Skin of body (tissue), 2 donors: ENCODE measurements around the gene ACTBL2. TPM values are rescaled to one million over a fixed set of nuclear protein-coding genes. Genes with fewer than 3 reads are reported as not detected.
"Not testable (repeated sequence)": the region's sequence is repeated elsewhere in the genome, so short reads cannot be mapped to it uniquely, and the experiment has no call there.

Experiments used
- DNase-seq: peaks from one replicate; lab custom pipeline; 2025; lab: John Stamatoyannopoulos, UW
- total RNA-seq: library from RNA; depleted of rRNA; stranded (reverse); fragments of >200 nt; gene quantifications from one replicate; pipeline ENCODE4 v1.2.3, GENCODE V29; 2014

ACTBL2 gene
- total RNA-seq, 1 donor from 2014 or later, result 5.8 TPM

DNA sequence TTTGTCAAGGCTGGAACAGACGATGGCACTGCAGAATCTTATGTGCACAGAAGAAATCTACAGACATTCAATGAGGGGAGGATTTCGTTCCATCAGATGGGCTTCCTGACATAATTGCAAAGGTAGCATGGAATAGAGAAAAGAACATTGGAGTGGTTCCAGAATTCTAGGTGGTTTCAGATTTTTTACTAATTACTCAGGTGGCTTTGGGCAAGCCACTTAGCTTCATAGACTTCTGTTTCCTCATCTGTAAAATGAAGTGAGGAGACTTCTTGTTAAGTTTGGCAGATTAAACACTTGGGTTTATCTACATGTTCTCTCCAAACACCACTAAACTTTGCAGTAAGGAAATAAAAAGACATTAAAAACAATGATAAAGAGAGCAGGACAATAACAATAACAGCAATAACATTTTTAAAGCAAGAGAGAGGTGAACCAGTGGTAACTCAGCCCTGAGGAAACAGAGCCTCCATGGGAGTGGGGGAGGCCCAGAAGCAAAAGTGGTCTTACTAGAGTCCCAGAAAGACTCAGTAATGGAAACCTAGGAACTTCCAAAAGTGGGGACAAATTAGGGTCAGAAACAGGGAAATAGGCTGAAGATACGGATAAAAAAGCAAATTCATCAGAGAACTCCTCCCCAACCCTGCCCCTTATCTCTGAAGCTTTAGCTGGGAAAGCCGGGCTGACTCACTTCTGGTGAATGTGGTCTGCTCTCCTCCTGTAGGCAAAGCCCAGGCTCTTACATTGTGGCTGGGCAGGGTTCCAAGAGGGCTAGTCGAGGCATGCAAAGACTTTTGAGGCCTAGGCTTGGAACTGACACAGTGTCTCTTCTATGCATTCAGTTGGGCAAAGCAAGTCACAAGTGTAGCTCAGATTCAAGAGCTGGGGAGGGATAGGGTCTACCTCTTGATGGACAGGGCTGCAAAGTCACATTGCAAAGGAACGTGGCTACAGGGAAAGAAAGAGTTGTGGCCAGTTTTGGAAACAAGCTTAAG, 11.8 kb upstream of the ACTBL2 start:
- peak; percentile 23 for DNase-seq

DNA sequence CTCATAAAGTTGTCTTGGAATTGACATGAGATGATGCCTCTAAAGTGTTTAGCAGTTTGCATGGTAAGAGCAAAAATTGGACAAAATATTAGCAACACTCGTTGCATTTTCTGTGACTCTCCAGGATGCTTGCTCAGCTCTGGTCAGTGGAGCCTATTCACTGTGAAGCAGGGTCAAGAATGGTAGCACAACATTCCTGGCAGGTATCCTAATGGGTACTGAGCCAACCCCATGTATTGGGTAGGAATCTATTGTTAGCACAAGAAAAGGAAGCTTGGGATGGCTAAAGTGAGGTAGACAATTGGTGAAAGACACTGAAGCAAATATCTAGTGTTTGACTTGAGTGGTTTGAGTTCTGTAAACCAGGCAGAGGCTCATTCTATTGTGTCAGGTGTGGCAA, 10.4 kb upstream of the ACTBL2 start:
- DNase-seq, result no peak

DNA sequence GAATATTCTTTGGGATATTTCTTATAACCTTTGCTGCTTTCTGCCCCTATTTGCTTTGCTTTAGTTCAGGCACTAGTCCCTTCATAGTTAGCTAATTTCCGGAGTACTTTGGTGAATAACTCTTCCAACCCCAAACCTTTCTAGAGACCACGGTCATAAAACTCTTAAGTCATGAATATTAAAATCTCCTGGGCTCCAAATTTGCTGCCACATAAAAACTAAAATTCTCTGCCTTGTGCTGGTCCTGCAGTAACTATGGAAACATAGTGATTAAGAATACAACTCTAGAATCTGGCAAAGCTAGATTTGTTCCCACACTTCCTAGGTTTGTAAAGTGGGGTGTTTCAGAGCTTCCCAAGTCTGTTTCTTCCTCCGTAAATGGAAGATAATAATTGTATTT, 10.0 kb upstream of the ACTBL2 start:
- DNase-seq, result no peak

DNA sequence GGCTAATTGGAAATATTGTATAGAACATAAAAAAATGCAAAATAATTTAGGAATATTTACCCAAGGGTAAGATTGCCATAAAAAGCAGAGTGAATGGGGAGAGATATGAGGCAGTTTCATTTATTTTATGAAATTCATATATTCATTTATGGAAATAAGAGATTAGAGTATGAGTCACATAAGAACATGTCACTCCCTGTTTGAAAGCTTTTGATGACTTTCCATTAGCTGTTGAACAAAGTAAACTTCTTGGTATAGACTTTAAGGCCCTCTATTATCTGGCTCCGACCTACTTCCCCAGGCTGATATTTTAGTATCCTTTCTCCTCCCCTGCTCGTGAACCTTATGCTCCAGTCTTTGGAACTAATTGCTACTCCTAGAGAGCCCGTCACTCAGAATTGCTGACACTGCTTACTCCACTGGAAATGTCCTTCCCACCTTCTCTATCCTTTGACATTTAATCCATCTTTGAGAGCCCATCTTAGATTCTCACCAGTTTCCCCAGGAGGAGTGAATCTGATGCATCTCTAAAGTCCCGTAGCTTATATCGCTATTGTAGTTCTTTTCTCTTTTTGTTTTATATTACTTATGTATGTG, 8.9 kb upstream of the ACTBL2 start:
- DNase-seq, result no peak

DNA sequence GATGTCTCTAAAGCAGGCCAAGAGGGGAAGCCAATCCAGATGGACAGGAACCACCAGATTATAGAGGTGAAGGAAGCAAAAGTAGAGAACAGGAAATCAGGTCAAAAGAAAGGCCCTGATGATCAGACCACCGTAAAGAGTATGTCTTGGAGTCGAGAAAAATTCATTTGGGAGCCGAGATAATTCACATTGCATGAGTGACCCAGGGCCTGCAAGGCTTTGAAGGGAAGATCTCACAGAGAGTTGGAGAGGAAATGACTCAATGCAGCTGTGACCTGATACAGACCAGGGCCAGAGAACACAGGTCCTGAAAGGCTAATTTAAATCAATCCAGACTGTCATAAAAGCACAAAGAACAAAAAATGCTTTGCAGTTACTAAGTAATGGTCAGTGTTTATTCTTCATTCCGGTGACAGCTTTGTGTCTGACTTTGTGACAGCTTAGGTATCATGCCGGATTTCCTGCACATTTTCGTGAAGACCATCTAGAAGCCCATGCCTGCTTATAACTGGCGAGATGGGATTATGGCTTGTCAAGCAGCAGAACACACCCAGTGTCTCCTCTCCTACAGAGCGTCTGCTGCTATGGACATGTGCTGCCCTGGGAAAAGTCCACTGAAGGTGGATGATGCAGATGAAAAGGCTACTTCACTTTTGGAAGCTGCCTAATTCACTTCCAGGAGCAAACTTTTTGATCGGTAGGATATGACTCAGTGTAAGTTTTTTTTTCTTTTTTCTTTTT, 5.8 kb upstream of the ACTBL2 start:
- no peak for DNase-seq

DNA sequence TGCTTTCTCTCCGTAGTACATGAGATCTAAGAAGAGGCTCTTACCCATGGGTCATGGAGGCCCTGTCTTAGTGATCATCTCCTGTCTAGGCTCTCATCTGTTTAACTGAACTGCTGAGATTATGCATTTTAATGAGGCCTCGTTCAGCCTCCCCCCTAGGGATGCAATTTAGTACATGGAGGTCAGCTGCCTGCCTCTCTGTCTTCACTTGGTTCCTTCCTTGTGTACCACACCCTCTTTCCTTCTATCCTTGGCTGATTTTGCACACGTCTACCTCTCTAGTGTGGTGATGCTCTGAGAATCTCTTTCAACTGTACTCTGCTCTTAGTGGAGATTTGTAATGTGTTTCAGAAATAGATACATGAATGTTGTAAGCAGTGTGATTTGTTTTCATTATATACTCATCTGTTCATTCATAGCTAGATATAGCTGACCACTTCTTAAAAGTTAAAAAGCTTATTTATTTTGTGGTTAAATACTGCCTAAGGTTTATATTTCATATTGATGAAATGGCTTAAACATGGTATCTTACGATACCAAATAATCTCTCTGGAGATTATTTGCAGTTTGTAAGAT, 3.5 kb upstream of the ACTBL2 start:
- no peak for DNase-seq

DNA sequence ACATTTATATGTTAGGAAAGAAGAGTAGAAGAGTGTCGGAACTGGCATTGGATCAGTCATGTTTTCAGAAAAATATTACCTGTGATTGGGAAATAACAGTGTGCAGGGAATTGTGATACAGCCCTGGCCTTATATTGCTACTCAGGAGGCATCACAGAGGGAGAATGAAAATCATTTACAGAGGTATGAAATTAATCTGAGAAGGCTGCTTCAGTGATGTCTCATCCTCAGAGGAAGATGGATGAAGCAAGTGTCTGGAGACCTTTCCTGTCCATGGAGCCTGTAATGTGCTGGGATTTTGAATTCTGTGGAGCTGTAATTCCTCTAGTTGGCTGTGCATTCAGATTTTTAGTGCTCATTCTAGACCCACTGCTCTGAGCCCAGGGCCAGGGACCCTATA, 3.8 kb downstream of the ACTBL2 start:
- no peak for DNase-seq

DNA sequence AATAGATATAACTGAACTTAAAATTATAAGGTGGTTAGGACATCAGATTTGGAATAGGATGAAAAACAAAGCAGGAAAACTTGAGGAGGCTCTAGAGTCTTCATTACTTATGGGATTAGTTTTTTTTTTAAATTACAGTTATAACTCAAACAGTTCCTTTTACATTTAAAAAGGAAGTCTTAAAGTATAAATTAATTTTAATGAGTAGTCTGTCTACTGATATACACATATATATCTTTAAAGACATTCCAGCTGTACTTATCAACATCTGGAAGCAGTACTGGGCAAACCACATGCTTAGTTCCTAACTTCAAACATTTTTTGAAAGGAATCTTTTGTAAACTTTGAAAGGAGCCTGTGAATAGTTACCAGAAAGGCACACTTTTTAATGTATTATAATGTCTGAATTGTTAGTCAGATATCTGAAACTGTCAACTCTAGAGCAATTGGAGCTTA, 6.0 kb downstream of the ACTBL2 start:
- DNase-seq, result no peak

DNA sequence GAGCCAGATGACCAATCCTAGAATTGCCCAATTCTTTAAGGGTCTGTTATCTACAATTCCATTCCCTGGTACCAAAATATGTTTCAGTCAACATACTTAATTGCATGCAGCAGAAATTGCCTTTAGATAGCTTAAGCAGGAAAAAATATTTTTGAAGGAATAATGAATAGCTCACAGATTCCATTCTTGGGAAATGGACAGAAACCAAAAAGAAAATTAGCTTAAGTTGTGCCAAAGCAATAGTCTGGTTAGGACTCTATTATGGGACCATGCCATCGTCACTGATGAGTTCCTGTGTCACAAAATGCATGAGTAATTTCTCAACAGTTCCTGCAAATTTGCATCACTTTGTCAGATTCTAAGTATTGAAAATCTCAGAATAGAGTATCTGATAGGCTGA, 12.3 kb downstream of the ACTBL2 start:
- DNase-seq, result no peak

DNA sequence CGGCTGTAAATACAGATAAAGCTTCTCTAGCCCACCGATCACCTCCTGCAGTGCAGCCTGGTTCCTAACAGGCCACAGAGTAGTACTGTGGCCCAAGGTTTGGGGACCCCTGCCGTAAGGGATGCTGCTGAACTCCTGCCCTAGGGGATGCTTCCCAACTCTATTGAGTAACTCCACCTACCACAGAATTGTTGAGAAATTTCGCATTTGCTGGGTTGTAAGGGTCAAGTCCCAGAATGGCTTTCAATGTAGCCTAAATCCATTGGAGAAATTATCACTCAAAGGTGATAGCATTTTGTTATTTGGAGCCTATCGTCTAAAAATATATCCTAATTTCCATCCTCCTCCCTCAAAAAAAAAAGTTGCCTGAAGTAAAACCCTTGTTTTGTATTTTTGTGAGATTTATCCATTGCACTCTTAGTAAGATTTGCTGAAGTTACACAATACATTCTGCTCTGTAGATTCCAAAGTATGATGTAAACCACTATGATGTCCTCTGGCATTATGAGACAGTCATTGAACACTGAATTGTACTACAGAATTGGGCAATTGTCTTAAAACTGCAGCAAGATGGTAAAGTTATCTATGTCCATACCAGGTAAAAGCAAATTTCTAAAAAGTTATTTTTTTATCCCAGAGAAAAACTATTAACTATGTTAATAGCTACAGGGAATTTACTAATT, 14.0 kb downstream of the ACTBL2 start:
- DNase-seq, result no peak

DNA sequence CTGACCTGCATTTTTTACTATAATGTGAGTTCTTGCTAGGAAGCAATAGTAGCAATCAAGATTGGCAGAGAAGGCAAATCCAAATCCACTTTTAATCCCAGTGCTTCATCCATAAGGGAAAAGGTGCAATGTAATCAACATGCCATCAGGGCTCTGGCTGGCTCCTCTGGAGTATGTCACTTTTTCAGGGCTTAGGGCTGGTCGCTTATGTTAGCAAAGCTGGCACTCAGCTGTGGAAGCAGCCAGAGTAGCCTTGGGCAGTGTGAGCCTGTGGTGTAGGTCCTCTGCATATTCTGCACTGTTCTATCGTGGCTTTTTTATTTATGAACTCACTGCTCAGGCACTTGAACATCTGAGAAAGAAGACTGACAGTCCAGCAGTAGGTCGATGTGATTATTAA, 16.1 kb downstream of the ACTBL2 start:
- DNase-seq, result no peak

DNA sequence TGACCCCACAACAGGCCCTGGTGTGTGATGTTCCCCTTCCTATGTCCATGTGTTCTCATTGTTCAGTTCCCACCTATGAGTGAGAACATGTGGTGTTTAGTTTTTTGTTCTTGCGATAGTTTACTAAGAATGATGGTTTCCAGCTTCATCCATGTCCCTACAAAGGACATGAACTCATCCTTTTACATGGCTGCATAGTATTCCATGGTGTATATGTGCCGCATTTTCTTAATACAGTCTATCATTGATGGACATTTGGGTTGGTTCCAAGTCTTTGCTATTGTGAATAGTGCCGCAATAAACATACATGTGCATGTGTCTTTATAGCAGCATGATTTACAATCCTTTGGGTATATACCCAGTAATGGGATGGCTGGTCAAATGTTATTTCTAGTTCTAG, 22.6 kb downstream of the ACTBL2 start:
- not testable (repeated sequence) for DNase-seq

DNA sequence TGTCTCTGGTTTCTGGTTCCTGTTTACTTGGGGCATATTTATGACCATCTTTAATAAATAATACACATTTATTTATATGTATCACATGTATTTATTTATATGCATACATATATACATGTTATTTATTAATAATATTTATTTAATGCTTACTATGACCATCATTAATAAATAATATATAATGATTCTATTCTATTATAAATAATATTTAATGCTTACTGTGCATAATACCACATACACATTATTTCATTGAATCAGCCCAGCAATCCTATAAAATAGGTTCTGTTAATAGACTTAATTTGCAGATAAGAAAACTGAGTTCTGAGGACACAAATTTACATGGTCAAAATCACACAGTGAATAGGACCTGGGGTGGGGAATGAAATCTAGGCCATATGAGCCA, 24.2 kb downstream of the ACTBL2 start:
- DNase-seq, result no peak

DNA sequence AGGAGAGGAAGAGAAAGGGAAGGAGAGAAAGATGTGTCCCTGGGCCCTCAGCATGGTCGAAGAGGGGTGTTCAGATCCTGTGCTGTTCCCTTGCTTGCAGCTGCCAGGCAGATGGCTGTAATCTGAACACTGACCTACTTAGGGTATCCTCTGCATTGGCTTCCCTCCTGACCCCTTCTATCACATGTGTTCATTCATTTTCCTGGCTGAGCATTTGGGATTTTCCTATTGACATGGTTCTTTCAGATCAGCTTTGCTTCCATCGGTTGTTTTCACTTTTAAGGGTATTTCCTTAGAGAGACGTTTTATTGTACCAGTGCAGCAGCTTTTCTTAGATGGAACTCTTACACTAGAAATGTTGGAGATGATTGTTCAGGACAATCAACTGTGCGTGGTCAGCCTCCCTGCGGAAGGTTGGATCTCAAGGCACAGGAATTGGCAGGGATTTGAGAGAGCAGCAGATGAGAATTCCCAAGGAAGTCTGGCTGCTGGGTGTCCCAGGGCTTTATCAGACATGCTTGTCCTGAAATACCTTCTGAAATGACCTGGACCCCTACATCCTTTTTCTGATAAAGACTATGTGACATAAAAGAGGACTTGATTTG, 26.0 kb downstream of the ACTBL2 start:
- no peak for DNase-seq

DNA sequence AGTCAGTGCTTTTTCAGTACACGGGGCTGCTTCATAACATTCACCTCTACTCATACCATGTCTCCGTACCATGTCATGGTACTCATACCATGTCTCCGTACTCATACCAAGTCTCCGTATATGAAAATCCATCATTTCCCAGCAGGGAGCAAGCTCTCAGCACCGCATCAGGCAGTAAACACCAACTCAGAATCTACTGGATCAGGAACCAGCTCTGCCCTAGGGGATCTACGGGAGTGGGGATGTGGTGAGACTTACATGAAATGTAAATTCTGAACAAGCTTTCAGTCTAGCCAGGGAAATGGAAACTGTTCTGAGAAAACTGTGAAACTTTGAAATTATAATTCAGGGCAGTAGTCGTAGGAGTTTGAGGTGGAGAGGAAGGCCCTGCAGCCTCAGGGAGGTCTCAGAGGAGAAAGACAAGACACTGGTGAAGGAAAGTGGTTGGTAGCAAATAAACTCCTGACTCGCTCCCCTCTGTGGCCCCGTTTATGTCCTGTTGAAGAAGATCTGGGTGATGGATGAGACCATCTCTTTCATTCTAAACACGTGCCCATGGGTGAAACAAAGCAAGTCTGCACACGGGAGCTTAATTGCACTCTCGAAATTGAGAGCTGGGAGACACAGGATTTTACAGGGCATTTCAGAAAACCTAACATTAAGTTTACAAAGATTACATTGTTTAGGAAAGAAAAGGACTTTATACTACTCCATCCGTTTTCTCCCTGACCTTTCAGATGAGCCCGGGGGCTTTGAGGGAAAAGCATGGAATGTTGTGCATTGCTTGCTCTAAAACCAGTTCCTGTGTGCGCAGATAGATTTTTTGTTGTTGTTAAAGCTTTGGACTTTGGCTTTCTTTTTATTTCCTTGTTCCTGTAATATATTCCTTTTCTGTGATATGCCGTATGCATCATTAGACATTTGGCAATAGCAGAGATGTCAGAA, 26.8 kb downstream of the ACTBL2 start:
- no peak for DNase-seq

DNA sequence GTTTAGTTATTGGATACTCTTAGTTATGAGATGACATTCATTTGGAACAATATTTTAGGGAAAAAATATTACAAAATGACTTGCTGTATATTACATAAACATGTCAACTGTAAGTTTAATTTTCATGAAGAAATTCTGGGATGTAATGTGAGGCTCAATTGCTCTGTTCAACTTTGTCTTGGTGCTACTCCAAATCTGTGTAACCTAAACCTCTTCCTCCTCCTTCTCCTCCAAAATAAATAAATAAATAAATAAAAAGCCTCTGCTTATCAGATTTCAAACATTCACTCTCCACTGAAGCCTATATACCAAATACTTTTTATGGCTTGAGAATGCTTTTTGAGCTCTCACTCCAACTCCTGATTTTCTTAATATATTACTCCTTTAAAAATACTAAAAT, 27.7 kb downstream of the ACTBL2 start:
- DNase-seq, result no peak

DNA sequence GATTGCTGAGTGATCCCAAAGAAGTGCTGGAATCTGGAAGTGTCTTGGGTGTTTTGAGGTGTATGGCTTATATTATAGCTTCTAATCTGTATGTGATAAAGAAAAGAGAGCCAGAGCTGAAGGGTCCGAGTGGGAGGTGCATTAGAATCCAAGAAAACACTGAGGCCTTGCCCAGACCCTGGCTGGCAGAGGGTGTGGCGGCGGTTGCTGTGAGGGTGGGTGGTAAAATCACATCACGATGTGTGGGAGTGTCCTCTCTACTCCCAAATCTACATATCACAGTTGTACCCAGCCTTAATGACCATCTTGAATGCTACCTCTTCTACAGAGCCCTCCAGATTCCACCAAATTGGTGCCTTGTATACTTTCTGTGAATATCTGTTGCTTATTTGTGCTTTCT, 28.9 kb downstream of the ACTBL2 start:
- DNase-seq, result no peak

DNA sequence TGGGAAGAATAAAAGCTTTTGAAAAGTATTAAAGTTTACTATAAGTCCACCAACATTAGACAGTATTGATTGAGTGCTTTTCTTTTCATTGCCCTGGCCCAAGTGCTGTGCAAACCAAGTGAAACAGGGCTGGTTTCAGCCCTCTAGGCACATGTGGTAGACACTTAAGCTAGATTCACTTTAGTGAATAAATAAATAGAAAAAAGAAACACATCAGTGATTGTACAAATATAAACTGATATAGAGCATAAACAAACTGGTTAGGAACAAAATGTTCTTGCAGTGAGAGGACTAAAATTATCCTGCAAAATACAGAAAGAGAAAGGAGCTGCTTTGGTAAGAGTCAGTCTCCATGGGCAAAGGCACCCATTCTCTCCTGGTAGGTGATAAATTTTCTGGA, 29.7 kb downstream of the ACTBL2 start:
- DNase-seq, result no peak

DNA sequence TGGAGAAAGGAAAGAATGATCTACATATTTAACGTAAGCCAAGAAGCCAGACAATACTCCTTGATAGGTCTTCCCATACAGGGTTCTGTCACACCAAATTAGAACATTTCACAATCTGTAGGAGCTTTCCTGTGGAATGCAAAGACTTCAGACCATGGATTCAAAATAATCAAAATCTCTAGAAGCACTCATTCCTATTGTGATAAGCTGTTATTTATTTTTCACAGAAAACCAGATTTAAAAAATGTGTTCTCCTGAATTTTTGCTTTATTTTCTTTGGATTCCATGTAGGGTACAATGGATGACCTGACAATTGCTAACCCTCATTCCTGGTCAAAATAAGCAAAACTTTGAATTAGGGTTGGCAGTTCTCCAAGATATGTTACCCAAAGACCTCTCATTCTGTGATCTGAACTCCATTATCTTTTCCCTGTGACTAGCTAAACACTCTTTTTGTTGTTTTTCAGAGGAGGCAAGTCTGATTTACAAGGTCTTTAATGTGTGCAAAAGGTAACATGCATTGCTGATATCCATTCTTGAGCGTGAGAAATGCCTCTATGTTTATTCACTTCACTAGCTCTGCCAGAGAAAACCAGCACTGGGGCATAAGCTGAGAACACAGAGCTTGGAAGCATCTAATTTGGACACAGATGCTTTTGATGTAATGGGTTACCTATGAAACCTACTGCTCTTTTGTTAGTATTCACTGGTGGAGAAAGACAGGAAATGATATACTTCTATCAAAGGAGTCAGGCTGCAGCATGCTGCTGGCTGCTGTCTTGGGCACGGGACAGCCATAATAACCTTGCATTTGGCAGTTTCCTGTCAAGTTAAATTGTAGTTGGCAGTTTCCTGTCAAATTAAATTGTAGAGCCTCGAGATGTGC, 31.4 kb downstream of the ACTBL2 start:
- no peak for DNase-seq
